Panc1 (cell line): ENCODE measurements around the gene PDYN. TPM values are rescaled to one million over a fixed set of nuclear protein-coding genes. Genes with fewer than 3 reads are reported as not detected.

ENCODE experiments used
- ATAC-seq: fragments of 200-7000 bp; cut with Tn5 transposase; 2 replicates; pipeline ENCODE4 v1.9.1; 2020; ENCODE audit warnings: mild to moderate bottlenecking, moderate library complexity
- BruUV-seq: library from RNA; stranded (reverse); fragments of 400-500 nt; replicated peaks from 2 replicates; lab custom pipeline; 2021; lab: Mats Ljungman, UMichigan
- CTCF ChIA-PET: fragments of 300-600 bp; sonication (Branson Sonifier 250); formaldehyde crosslinking; loops from one replicate; lab custom pipeline; 2022; ENCODE audit warnings: antibody characterized with exemption; lab: Charles Lee
- POLR2A ChIA-PET: fragments of 300-600 bp; sonication (Branson Sonifier 250); formaldehyde crosslinking; loops from one replicate; lab custom pipeline; 2022; ENCODE audit warnings: antibody characterized with exemption; lab: Charles Lee
- DNase-seq: peaks from one replicate; pipeline ENCODE4 v3.0.0-alpha.2; 2010; ENCODE audit warnings: low read depth, low spot score
- H3K27ac ChIP-seq: 2 replicates; pipeline ENCODE4 v1.5.1; 2011; ENCODE audit warnings: mild to moderate bottlenecking, low read length, inconsistent platforms
- H3K27me3 ChIP-seq: fragments of 200-500 bp; sonication (Bioruptor generic); 2 replicates; pipeline ENCODE4 v1.6.0; 2014; ENCODE audit warnings: low read length, inconsistent platforms; ENCODE audit not compliant: control insufficient read depth, insufficient read depth
- H3K36me3 ChIP-seq: fragments of 200-500 bp; sonication (Bioruptor generic); 2 replicates; pipeline ENCODE4 v1.5.1; 2014; ENCODE audit warnings: inconsistent platforms, mild to moderate bottlenecking, low read length, moderate library complexity; ENCODE audit not compliant: control insufficient read depth, insufficient read depth
- H3K4me1 ChIP-seq: 2 replicates; pipeline ENCODE4 v1.5.1; 2011; ENCODE audit warnings: inconsistent platforms, mild to moderate bottlenecking, low read length, moderate library complexity; ENCODE audit not compliant: control insufficient read depth, insufficient read depth
- H3K4me3 ChIP-seq, 2 experiments: 2 replicates each; pipeline ENCODE4 v1.5.1; 2011 to 2012; ENCODE audit warnings: low read depth in 2 of 2, low read length in 2 of 2, mild to moderate bottlenecking in 2 of 2, inconsistent platforms in 1 of 2, moderate library complexity in 1 of 2
- H3K9me3 ChIP-seq: fragments of 200-500 bp; sonication (Bioruptor generic); 2 replicates; pipeline ENCODE4 v1.5.1; 2014; ENCODE audit warnings: low read depth, mild to moderate bottlenecking, inconsistent platforms, low read length, moderate library complexity; ENCODE audit not compliant: control insufficient read depth, insufficient read depth
- CTCF ChIP-seq: fragments of 450-650 bp; IDR thresholded peaks from 2 replicates; pipeline ENCODE4 v1.5.1; 2017; ENCODE audit warnings: mild to moderate bottlenecking
- POLR2AphosphoS5 ChIP-seq: IDR thresholded peaks from 2 replicates; pipeline ENCODE4 v1.6.1; 2012; ENCODE audit warnings: mild to moderate bottlenecking, low read depth, low read length, moderate library complexity
- SIN3A ChIP-seq: IDR thresholded peaks from 2 replicates; pipeline ENCODE4 v1.6.1; 2012; ENCODE audit warnings: low read depth, mild to moderate bottlenecking, low read length, moderate library complexity, borderline replicate concordance; ENCODE audit not compliant: insufficient read depth
- TCF7L2 ChIP-seq: IDR thresholded peaks from 2 replicates; pipeline ENCODE4 v1.6.1; 2011; ENCODE audit warnings: mild to moderate bottlenecking, low read depth, low read length, inconsistent platforms
- in situ Hi-C: cut with HindIII; loops from 2 replicates; pipeline ENCODE4 v1.10.0; 2016; ENCODE audit warnings: low sequenced_read_pairs, low pct_unique_long_range_greater_than_20kb
- intact Hi-C: fragments of 100-400 bp; cut with micrococcal nuclease; formaldehyde crosslinking; loops from one replicate; pipeline ENCODE4 v1.10.0; 2022; ENCODE audit not compliant: unreplicated experiment
- total RNA-seq: library from RNA; stranded (reverse); gene quantifications from one replicate; pipeline ENCODE4 v1.2.1, GENCODE V29; 2021; ENCODE audit not compliant: unreplicated experiment
- TF ChIP-seq, protein P1 (sequence below), 2 experiments: IDR thresholded peaks; 2 replicates each; pipeline ENCODE4 v1.6.1; 2011 to 2012; ENCODE audit warnings: low read depth in 2 of 2, control low read depth in 1 of 2, low read length in 1 of 2, mild to moderate bottlenecking in 1 of 2, moderate library complexity in 1 of 2; ENCODE audit not compliant: insufficient read depth in 1 of 2

The PDYN gene
- total RNA-seq, 1 experiment from 2014 or later = not detected

DNA sequence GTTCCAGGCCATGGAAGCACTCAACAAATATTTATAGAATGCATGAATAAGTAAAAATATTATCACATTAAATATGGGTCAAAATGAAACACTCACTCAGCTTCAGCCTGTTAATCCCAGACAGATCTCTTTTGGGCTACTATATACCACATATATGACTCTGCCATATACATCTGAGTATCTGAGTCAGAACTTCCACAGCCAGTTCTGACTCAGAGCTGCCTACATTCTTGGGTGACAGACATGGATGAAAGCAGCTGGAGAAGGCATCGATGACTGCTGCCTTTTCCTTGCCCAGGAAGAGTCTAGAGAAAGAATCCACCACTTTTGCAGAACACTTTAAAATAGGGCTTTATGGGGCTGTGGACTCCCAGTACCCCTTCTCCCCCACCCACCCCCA is 11.5 kb upstream of the PDYN start:
- no peaks in the 10 kb centered on the region for H3K4me1 ChIP-seq
- no peak for ATAC-seq
- no peaks in the 10 kb centered on the region for H3K9me3 ChIP-seq
- no peak overlapping the region for H3K27ac ChIP-seq
- peaks cover 18% of the 10 kb centered on the region for H3K27me3 ChIP-seq
- POLR2A ChIA-PET = no interaction called here
- intact Hi-C loops = loop anchor here (5.0 kb wide), 1 partner anchor 167 kb away; no protein-coding TSS in a partner anchor
- in situ Hi-C loops = no loop called here
- H3K36me3 ChIP-seq = no peaks in the 10 kb centered on the region
- no peak overlapping the region for H3K4me3 ChIP-seq
- CTCF ChIA-PET = interaction anchor here (1.6 kb wide), 1 partner anchor 167 kb away, joined by 4 read pairs; no protein-coding TSS in a partner anchor
- no peak for DNase-seq
- BruUV-seq = no TSS peak
- TF ChIP-seq TCF7L2 = no peak
- TF ChIP-seq POLR2AphosphoS5 = no peak
- TF ChIP-seq, protein P1, sequence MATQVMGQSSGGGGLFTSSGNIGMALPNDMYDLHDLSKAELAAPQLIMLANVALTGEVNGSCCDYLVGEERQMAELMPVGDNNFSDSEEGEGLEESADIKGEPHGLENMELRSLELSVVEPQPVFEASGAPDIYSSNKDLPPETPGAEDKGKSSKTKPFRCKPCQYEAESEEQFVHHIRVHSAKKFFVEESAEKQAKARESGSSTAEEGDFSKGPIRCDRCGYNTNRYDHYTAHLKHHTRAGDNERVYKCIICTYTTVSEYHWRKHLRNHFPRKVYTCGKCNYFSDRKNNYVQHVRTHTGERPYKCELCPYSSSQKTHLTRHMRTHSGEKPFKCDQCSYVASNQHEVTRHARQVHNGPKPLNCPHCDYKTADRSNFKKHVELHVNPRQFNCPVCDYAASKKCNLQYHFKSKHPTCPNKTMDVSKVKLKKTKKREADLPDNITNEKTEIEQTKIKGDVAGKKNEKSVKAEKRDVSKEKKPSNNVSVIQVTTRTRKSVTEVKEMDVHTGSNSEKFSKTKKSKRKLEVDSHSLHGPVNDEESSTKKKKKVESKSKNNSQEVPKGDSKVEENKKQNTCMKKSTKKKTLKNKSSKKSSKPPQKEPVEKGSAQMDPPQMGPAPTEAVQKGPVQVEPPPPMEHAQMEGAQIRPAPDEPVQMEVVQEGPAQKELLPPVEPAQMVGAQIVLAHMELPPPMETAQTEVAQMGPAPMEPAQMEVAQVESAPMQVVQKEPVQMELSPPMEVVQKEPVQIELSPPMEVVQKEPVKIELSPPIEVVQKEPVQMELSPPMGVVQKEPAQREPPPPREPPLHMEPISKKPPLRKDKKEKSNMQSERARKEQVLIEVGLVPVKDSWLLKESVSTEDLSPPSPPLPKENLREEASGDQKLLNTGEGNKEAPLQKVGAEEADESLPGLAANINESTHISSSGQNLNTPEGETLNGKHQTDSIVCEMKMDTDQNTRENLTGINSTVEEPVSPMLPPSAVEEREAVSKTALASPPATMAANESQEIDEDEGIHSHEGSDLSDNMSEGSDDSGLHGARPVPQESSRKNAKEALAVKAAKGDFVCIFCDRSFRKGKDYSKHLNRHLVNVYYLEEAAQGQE (IDR thresholded peaks at IDR 0.05; ENCODE audit: insufficient read depth in 1 of 2, low read depth in 2 of 2, low read length in 1 of 2) = no peak
- TF ChIP-seq SIN3A = no peak
- no peak for TF ChIP-seq CTCF

DNA sequence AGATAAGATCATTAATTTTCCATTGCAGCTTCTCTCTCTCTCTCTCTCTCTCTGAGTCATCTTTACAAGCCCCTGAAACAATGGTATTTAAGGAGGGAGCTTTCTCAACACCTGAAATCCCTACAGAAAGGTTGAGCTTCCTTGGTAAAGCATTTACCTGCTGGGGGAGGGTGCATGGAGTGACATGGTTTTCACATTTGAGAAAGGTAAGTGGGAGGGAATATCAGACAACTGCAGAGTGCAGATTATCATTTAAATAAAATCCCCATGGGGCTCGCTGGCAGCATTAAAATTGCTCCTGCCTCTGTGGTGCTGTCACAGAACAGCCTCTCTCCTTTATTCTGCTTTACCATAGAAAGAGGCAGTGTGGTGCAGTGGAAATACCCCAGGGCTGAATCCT is 10.3 kb upstream of the PDYN start:
- no peak for DNase-seq
- no peak for ATAC-seq
- H3K4me3 ChIP-seq = no peak overlapping the region
- TF ChIP-seq, protein P1 (IDR thresholded peaks at IDR 0.05; ENCODE audit: insufficient read depth in 1 of 2, low read depth in 2 of 2, low read length in 1 of 2) = no peak
- TF ChIP-seq TCF7L2 (no peak), SIN3A (no peak), POLR2AphosphoS5 (no peak), CTCF (no peak)
- H3K27me3 ChIP-seq = peaks cover 13% of the 10 kb centered on the region
- ChIA-PET CTCF (no interaction called here), POLR2A (interaction anchor here (0.7 kb wide), 1 partner anchor 16 kb away, joined by 3 read pairs; no protein-coding TSS in a partner anchor)
- H3K27ac ChIP-seq = no peak overlapping the region
- no peaks in the 10 kb centered on the region for H3K4me1 ChIP-seq
- H3K9me3 ChIP-seq = no peaks in the 10 kb centered on the region
- in situ Hi-C loops = no loop called here
- intact Hi-C loops = no loop called here
- BruUV-seq = no TSS peak
- no peaks in the 10 kb centered on the region for H3K36me3 ChIP-seq
